CD8-positive, alpha-beta memory T cell (primary cell): ENCODE data around the gene MUC12. TPM values are rescaled to one million over a fixed set of nuclear protein-coding genes. Genes with fewer than 3 reads are reported as not detected.

Source experiments
- CTCF ChIA-PET: fragments of 350-600 bp; sonication (Branson Sonifier 250); formaldehyde crosslinking; loops from one replicate; lab custom pipeline; 2021; ENCODE audit warnings: antibody characterized with exemption; lab: Charles Lee
- POLR2A ChIA-PET: fragments of 350-600 bp; sonication (Branson Sonifier 250); formaldehyde crosslinking; loops from one replicate; lab custom pipeline; 2021; ENCODE audit warnings: antibody characterized with exemption; lab: Charles Lee
- DNase-seq, 5 donors: peaks; one replicate each; pipeline versions ENCODE4 v3.0.0 to v3.0.0-alpha.2; 2020 to 2022; ENCODE audit warnings: mixed read lengths in 1 of 5
- H3K27ac ChIP-seq: one replicate; pipeline ENCODE4 v1.7.0; 2013; ENCODE audit warnings: low read depth, mild to moderate bottlenecking, low read length, moderate library complexity
- H3K27me3 ChIP-seq: 2 replicates; pipeline ENCODE4 v1.7.0; 2013; ENCODE audit warnings: low read length, mild to moderate bottlenecking; ENCODE audit not compliant: insufficient read depth, poor library complexity, severe bottlenecking
- H3K36me3 ChIP-seq: 2 replicates; pipeline ENCODE4 v1.7.0; 2013; ENCODE audit warnings: mild to moderate bottlenecking, low read length, moderate library complexity; ENCODE audit not compliant: insufficient read depth
- H3K4me1 ChIP-seq: 2 replicates; pipeline ENCODE4 v1.7.0; 2013; ENCODE audit warnings: mild to moderate bottlenecking, low read length, moderate library complexity; ENCODE audit not compliant: insufficient read depth
- H3K4me3 ChIP-seq: 2 replicates; pipeline ENCODE4 v1.7.0; 2013; ENCODE audit warnings: mild to moderate bottlenecking, low read length
- H3K9me3 ChIP-seq: 2 replicates; pipeline ENCODE4 v1.7.0; 2013; ENCODE audit warnings: mild to moderate bottlenecking, low read length
- H3K27ac Mint-ChIP-seq, 8 donors: one replicate each; pipeline ENCODE4 v1.8.0; 2020 to 2021; ENCODE audit warnings: mixed read lengths in 8 of 8, mild to moderate bottlenecking in 6 of 8, inconsistent platforms in 3 of 8, moderate library complexity in 3 of 8
- H3K27me3 Mint-ChIP-seq, 2 donors: one replicate each; pipeline ENCODE4 v1.8.0; 2020 to 2021; ENCODE audit warnings: mixed read lengths in 2 of 2, mild to moderate bottlenecking in 1 of 2, moderate library complexity in 1 of 2
- H3K36me3 Mint-ChIP-seq, 3 donors: one replicate each; pipeline ENCODE4 v1.8.0; 2020 to 2021; ENCODE audit warnings: mixed read lengths in 3 of 3, inconsistent platforms in 1 of 3, mild to moderate bottlenecking in 1 of 3
- H3K4me1 Mint-ChIP-seq, 3 donors: one replicate each; pipeline ENCODE4 v1.8.0; 2020 to 2021; ENCODE audit warnings: mixed read lengths in 3 of 3, inconsistent platforms in 1 of 3, mild to moderate bottlenecking in 1 of 3
- H3K4me3 Mint-ChIP-seq, 7 donors: one replicate each; pipeline ENCODE4 v1.8.0; 2020 to 2021; ENCODE audit warnings: mixed read lengths in 7 of 7, mild to moderate bottlenecking in 6 of 7, moderate library complexity in 4 of 7, inconsistent platforms in 2 of 7
- H3K9me3 Mint-ChIP-seq, 5 donors: one replicate each; pipeline ENCODE4 v1.8.0; 2020 to 2022; ENCODE audit warnings: mixed read lengths in 5 of 5, mild to moderate bottlenecking in 3 of 5, moderate library complexity in 2 of 5, inconsistent platforms in 1 of 5
- polyA plus RNA-seq: library from polyadenylated mRNA; unstranded; fragments of 300-500 nt; fragmentation: Illumina TruSeq; gene quantifications from one replicate; pipeline ENCODE4 v1.2.3, GENCODE V29; 2021
- total RNA-seq, 2 experiments: library from RNA; stranded (reverse); gene quantifications; one replicate each; pipeline ENCODE4 v1.2.3, GENCODE V29; 2021

The MUC12 gene
- total and polyA plus RNA-seq, 3 experiments from 2014 or later, result 0.35 to 0.54 TPM; not detected in 1

GRCh38 chr7:100968650-100969049, 715 bp upstream of the MUC12 start:
- peaks cover 18 to 27% (median 22%) of the 10 kb centered on the region in 3 donors for H3K4me1 Mint-ChIP-seq
- Histone ChIP-seq H3K27me3 (peaks cover 38% of the 10 kb centered on the region), H3K4me1 (peaks cover 19% of the 10 kb centered on the region), H3K36me3 (no peaks in the 10 kb centered on the region), H3K27ac (no peak overlapping the region), H3K4me3 (no peak overlapping the region), H3K9me3 (no peaks in the 10 kb centered on the region)
- CTCF ChIA-PET, result no interaction called here
- H3K36me3 Mint-ChIP-seq, result no peaks in the 10 kb centered on the region
- H3K4me3 Mint-ChIP-seq, result no peak overlapping the region
- H3K27ac Mint-ChIP-seq, result no peak overlapping the region
- H3K9me3 Mint-ChIP-seq, result peaks cover 0 to 2% (median 0%) of the 10 kb centered on the region in 5 donors
- H3K27me3 Mint-ChIP-seq, result peaks cover 52 to 62% of the 10 kb centered on the region in 2 donors
- POLR2A ChIA-PET, result no interaction called here
- DNase-seq, result no peak

GRCh38 chr7:100971111-100972001, 2.0 kb downstream of the MUC12 start:
- peaks cover 38 to 49% of the 10 kb centered on the region in 2 donors for H3K27me3 Mint-ChIP-seq
- Histone ChIP-seq H3K27me3 (peaks cover 13% of the 10 kb centered on the region), H3K4me1 (peaks cover 7% of the 10 kb centered on the region), H3K27ac (no peak overlapping the region), H3K9me3 (no peaks in the 10 kb centered on the region), H3K36me3 (no peaks in the 10 kb centered on the region), H3K4me3 (no peak overlapping the region)
- POLR2A ChIA-PET, result no interaction called here
- H3K27ac Mint-ChIP-seq, result peak overlapping the region in 2 of 8 donors; percentile 22 to 36
- H3K9me3 Mint-ChIP-seq, result peaks cover 0 to 6% (median 3%) of the 10 kb centered on the region in 5 donors
- H3K36me3 Mint-ChIP-seq, result peaks cover 0 to 10% (median 0%) of the 10 kb centered on the region in 3 donors
- no peak for DNase-seq
- CTCF ChIA-PET, result no interaction called here
- H3K4me3 Mint-ChIP-seq, result no peak overlapping the region
- peaks cover 11 to 14% (median 13%) of the 10 kb centered on the region in 3 donors for H3K4me1 Mint-ChIP-seq

DNA sequence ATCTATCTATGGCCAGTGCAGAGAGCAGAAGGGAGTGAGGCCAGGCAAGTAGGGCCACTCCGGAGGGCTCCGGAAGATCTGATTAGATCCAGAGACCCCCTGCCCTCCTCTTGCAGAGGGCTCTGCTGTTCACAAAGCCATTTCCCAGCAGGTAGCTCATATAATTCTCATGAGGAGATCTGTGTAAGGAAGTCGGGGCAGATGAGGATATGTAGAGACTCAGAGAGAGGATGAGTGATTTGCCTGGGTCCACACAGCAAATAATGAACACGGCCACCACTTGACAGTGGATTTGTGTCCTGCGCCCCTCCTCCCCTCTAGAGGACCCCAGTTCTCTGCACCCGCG, 2.6 kb downstream of the MUC12 start:
- Mint-ChIP-seq H3K4me3 (no peak overlapping the region), H3K36me3 (peaks cover 0 to 10% (median 0%) of the 10 kb centered on the region in 3 donors), H3K4me1 (peaks cover 7 to 9% (median 7%) of the 10 kb centered on the region in 3 donors), H3K27ac (no peak overlapping the region), H3K9me3 (peaks cover 0 to 6% (median 3%) of the 10 kb centered on the region in 5 donors), H3K27me3 (peaks cover 35 to 43% of the 10 kb centered on the region in 2 donors)
- no peaks in the 10 kb centered on the region for H3K9me3 ChIP-seq
- peaks cover under 1% of the 10 kb centered on the region for H3K4me1 ChIP-seq
- peaks cover 8% of the 10 kb centered on the region for H3K27me3 ChIP-seq
- H3K4me3 ChIP-seq, result no peak overlapping the region
- no peak overlapping the region for H3K27ac ChIP-seq
- CTCF ChIA-PET, result no interaction called here
- no peaks in the 10 kb centered on the region for H3K36me3 ChIP-seq
- POLR2A ChIA-PET, result no interaction called here
- DNase-seq, result no peak

GRCh38 chr7:100974021-100974420, 4.7 kb downstream of the MUC12 start:
- peaks cover 0 to 10% (median 0%) of the 10 kb centered on the region in 3 donors for H3K36me3 Mint-ChIP-seq

DNA sequence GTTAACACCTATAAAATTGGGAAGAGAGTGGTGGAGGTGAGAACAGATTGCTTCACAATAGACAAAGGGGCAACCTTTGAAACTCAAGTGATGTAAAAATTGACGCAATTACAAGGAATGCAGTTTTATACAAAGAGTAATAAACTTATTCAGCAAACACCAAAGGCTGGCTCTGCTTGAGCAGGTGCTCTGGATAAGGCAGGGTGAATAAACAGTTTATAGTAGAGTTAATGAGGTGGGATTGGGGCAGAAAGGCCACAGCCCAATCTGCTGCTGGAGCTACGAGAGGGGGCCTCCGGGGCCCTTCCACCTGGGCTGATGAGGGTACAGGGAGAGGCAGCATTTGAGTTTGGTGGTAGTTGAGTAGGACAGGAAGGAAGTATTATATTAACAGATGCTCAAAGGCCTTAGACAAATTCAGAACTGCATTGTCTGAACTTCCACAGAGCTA, 6.0 kb downstream of the MUC12 start:
- no peaks in the 10 kb centered on the region for H3K36me3 ChIP-seq
- Mint-ChIP-seq H3K27ac (peak overlapping the region in 1 of 8 donors; percentile 2), H3K36me3 (peaks cover 0 to 10% (median 0%) of the 10 kb centered on the region in 3 donors), H3K4me3 (no peak overlapping the region), H3K27me3 (peaks cover 8 to 17% of the 10 kb centered on the region in 2 donors), H3K4me1 (no peaks in the 10 kb centered on the region), H3K9me3 (peaks cover 0 to 6% (median 3%) of the 10 kb centered on the region in 5 donors)
- ChIA-PET CTCF (no interaction called here), POLR2A (no interaction called here)
- no peak for DNase-seq
- no peak overlapping the region for H3K27ac ChIP-seq
- H3K4me1 ChIP-seq, result no peaks in the 10 kb centered on the region
- no peaks in the 10 kb centered on the region for H3K9me3 ChIP-seq
- no peaks in the 10 kb centered on the region for H3K27me3 ChIP-seq
- no peak overlapping the region for H3K4me3 ChIP-seq

More at GRCh38 chr7:100974021-100974420, 4.7 kb downstream of the MUC12 start:
- Histone ChIP-seq H3K4me1 (no peaks in the 10 kb centered on the region), H3K27me3 (no peaks in the 10 kb centered on the region), H3K27ac (no peak overlapping the region), H3K4me3 (no peak overlapping the region), H3K36me3 (no peaks in the 10 kb centered on the region), H3K9me3 (no peaks in the 10 kb centered on the region)
- ChIA-PET POLR2A (interaction anchor here (0.6 kb wide), 1 partner anchor 38 kb away, joined by 3 read pairs; no protein-coding TSS in a partner anchor), CTCF (no interaction called here)
- peaks cover 0 to 6% (median 3%) of the 10 kb centered on the region in 5 donors for H3K9me3 Mint-ChIP-seq
- no peak overlapping the region for H3K4me3 Mint-ChIP-seq
- DNase-seq, result no peak
- peaks cover 17 to 23% of the 10 kb centered on the region in 2 donors for H3K27me3 Mint-ChIP-seq
- no peak overlapping the region for H3K27ac Mint-ChIP-seq
- H3K4me1 Mint-ChIP-seq, result peaks cover 0 to 1% (median 0%) of the 10 kb centered on the region in 3 donors

GRCh38 chr7:100978300-100978699, 8.9 kb downstream of the MUC12 start:
- Histone ChIP-seq H3K36me3 (no peaks in the 10 kb centered on the region), H3K27ac (no peak overlapping the region), H3K9me3 (no peaks in the 10 kb centered on the region), H3K27me3 (no peaks in the 10 kb centered on the region), H3K4me3 (no peak overlapping the region), H3K4me1 (no peaks in the 10 kb centered on the region)
- peaks cover 2 to 10% of the 10 kb centered on the region in 2 donors for H3K27me3 Mint-ChIP-seq
- H3K4me3 Mint-ChIP-seq, result no peak overlapping the region
- no peak overlapping the region for H3K27ac Mint-ChIP-seq
- H3K4me1 Mint-ChIP-seq, result no peaks in the 10 kb centered on the region
- peaks cover 0 to 6% (median 3%) of the 10 kb centered on the region in 5 donors for H3K9me3 Mint-ChIP-seq
- CTCF ChIA-PET, result no interaction called here
- H3K36me3 Mint-ChIP-seq, result peaks cover 0 to 10% (median 0%) of the 10 kb centered on the region in 3 donors
- POLR2A ChIA-PET, result no interaction called here
- DNase-seq, result no peak

GRCh38 chr7:100983451-100984187, 14.3 kb downstream of the MUC12 start:
- peaks cover 0 to 4% of the 10 kb centered on the region in 2 donors for H3K27me3 Mint-ChIP-seq
- H3K4me1 ChIP-seq, result no peaks in the 10 kb centered on the region
- H3K4me3 Mint-ChIP-seq, result no peak overlapping the region
- ChIA-PET POLR2A (no interaction called here), CTCF (no interaction called here)
- no peak overlapping the region for H3K27ac ChIP-seq
- H3K27me3 ChIP-seq, result no peaks in the 10 kb centered on the region
- DNase-seq, result no peak
- no peaks in the 10 kb centered on the region for H3K36me3 Mint-ChIP-seq
- no peak overlapping the region for H3K27ac Mint-ChIP-seq
- no peaks in the 10 kb centered on the region for H3K4me1 Mint-ChIP-seq
- no peaks in the 10 kb centered on the region for H3K36me3 ChIP-seq
- no peaks in the 10 kb centered on the region for H3K9me3 Mint-ChIP-seq
- no peaks in the 10 kb centered on the region for H3K9me3 ChIP-seq
- no peak overlapping the region for H3K4me3 ChIP-seq
